K562 (cell line): ENCODE results near the gene SMURF1. TPM values are rescaled to one million over a fixed set of nuclear protein-coding genes. Genes with fewer than 3 reads are reported as not detected.

ENCODE experiments used
- ATAC-seq: fragments of 200-7000 bp; cut with Tn5 transposase; 3 replicates; pipeline ENCODE4 v1.9.1; 2020; ENCODE audit warnings: moderate library complexity
- BruUV-seq: library from RNA; stranded (reverse); fragments of 400-500 nt; replicated peaks from 2 replicates; lab custom pipeline; 2021; lab: Mats Ljungman, UMichigan
- CTCF ChIA-PET: fragments of 300-600 bp; formaldehyde crosslinking; extraction: SDS; loops from one replicate; lab custom pipeline; 2021; ENCODE audit warnings: low intra/inter-chr PET ratio; lab: Yijun Ruan, JAX
- POLR2A ChIA-PET: fragments of 300-600, 350-650 bp; sonication (Branson Sonifier 250); formaldehyde crosslinking; extraction: SDS; loops from one replicate; lab custom pipeline; 2021; ENCODE audit warnings: antibody characterized with exemption, inconsistent platforms; lab: Yijun Ruan, JAX
- DNase-seq, 4 experiments: peaks; one replicate each; pipeline versions ENCODE4 v3.0.0 to v3.0.0-alpha.2; 2011 to 2018; ENCODE audit warnings: low spot score in 3 of 4, mixed read lengths in 3 of 4; ENCODE audit errors: extremely low read depth in 1 of 4
- FAIRE-seq: peaks from 2 replicates; lab custom pipeline; 2011; peaks lifted over from hg19 to GRCh38; lab: Jason Lieb, UNC
- H2AFZ ChIP-seq: 2 replicates; pipeline ENCODE4 v1.6.0; 2011; ENCODE audit warnings: low read depth, low read length, control low read depth, inconsistent platforms
- H3K27ac ChIP-seq: fragments of 200-600 bp; 3 replicates; pipeline ENCODE4 v1.8.0; 2011; ENCODE audit warnings: low read depth, mild to moderate bottlenecking, control low read depth, inconsistent platforms, low read length, moderate library complexity, mixed read lengths; ENCODE audit errors: extremely low read depth
- H3K27me3 ChIP-seq, 2 experiments: fragments of 300-600 bp in 1 of 2; 2 replicates in 1 of 2; 3 replicates in 1 of 2; pipeline versions ENCODE4 v1.6.0 to v1.8.0; 2011; ENCODE audit warnings: inconsistent platforms in 2 of 2, low read length in 2 of 2, mild to moderate bottlenecking in 1 of 2, mixed read lengths in 1 of 2, moderate library complexity in 1 of 2; ENCODE audit not compliant: control insufficient read depth in 2 of 2, insufficient read depth in 2 of 2
- H3K36me3 ChIP-seq: fragments of 300-600 bp; 3 replicates; pipeline ENCODE4 v1.8.0; 2011; ENCODE audit warnings: mild to moderate bottlenecking, low read length, inconsistent platforms; ENCODE audit not compliant: control insufficient read depth, insufficient read depth
- H3K4me1 ChIP-seq, 2 experiments: fragments of 200-600 bp in 1 of 2; replicated peaks in 1 of 2; 2 replicates in 1 of 2; 3 replicates in 1 of 2; pipeline versions ENCODE4 v1.5.1 to v1.8.0; 2011; ENCODE audit warnings: inconsistent platforms in 2 of 2, low read length in 2 of 2, mild to moderate bottlenecking in 1 of 2, mixed read lengths in 1 of 2, moderate library complexity in 1 of 2; ENCODE audit not compliant: control insufficient read depth in 2 of 2, insufficient read depth in 2 of 2
- H3K4me2 ChIP-seq: 2 replicates; pipeline ENCODE4 v1.6.1; 2011; ENCODE audit warnings: low read length, control low read depth, inconsistent platforms, mixed read lengths; ENCODE audit not compliant: insufficient read depth
- H3K4me3 ChIP-seq: fragments of 200-600 bp; sonication (generic), shearing (Covaris generic); 2 replicates; pipeline ENCODE4 v1.5.1; 2016; ENCODE audit warnings: control low read depth, inconsistent platforms
- H3K79me2 ChIP-seq: fragments of 200-600 bp; 3 replicates; pipeline ENCODE4 v1.8.0; 2011; ENCODE audit warnings: low read length, inconsistent platforms; ENCODE audit not compliant: control insufficient read depth, insufficient read depth
- H3K9ac ChIP-seq, 2 experiments: 2 replicates each; pipeline versions ENCODE4 v1.6.0 to v1.6.1; 2011; ENCODE audit warnings: low read depth in 2 of 2, low read length in 2 of 2, control low read depth in 1 of 2, inconsistent platforms in 1 of 2, mild to moderate bottlenecking in 1 of 2, mixed read lengths in 1 of 2; ENCODE audit not compliant: insufficient read depth in 1 of 2
- H3K9me1 ChIP-seq: one replicate; pipeline ENCODE4 v1.6.0; 2011; ENCODE audit warnings: inconsistent platforms, mild to moderate bottlenecking, low read length, moderate library complexity; ENCODE audit not compliant: control insufficient read depth, insufficient read depth
- H3K9me3 ChIP-seq: replicated peaks from 2 replicates; pipeline ENCODE4 v1.5.1; 2011; ENCODE audit warnings: low read depth, low read length, inconsistent platforms; ENCODE audit not compliant: control insufficient read depth, insufficient read depth
- H4K20me1 ChIP-seq: replicated peaks from 2 replicates; pipeline ENCODE4 v1.6.1; 2011; ENCODE audit warnings: low read length, inconsistent platforms, mixed read lengths; ENCODE audit not compliant: control insufficient read depth, insufficient read depth
- HBP1 ChIP-seq: fragments of 450-650 bp; formaldehyde crosslinking; IDR thresholded peaks from 2 replicates; pipeline ENCODE4 v1.4.0; 2022; ENCODE audit warnings: missing genetic modification characterization
- NFYB ChIP-seq: IDR thresholded peaks from 2 replicates; pipeline ENCODE4 v1.6.1; 2011; ENCODE audit warnings: mild to moderate bottlenecking, moderate library complexity; ENCODE audit not compliant: insufficient read length; ENCODE audit errors: extremely low read depth
- PRMT5 ChIP-seq: sonication (generic); formaldehyde crosslinking; IDR thresholded peaks from 2 replicates; pipeline ENCODE4 v1.5.0; 2020; ENCODE audit warnings: missing genetic modification reagents
- SRF ChIP-seq, 2 experiments: fragments of 250-450, 450-650 bp in 1 of 2; sonication (Bioruptor Pico) in 1 of 2; sonication (generic) in 1 of 2; formaldehyde crosslinking; IDR thresholded peaks; 2 replicates each; pipeline versions ENCODE4 v1.5.0 to v1.5.1; 2020 to 2022; ENCODE audit warnings: mild to moderate bottlenecking in 1 of 2, missing genetic modification reagents in 1 of 2
- TAF15 ChIP-seq: fragments of 200-400 bp; formaldehyde crosslinking; IDR thresholded peaks from 2 replicates; pipeline ENCODE4 v1.6.1; 2017; ENCODE audit warnings: mild to moderate bottlenecking, low read depth, low read length, moderate library complexity
- TRIM25 ChIP-seq: fragments of 450-650 bp; IDR thresholded peaks from 2 replicates; pipeline ENCODE4 v1.7.0; 2016; ENCODE audit warnings: borderline replicate concordance
- TSHZ1 ChIP-seq: fragments of 250-450 bp; sonication (Bioruptor Pico); IDR thresholded peaks from 2 replicates; pipeline ENCODE4 v1.4.0; 2020; ENCODE audit warnings: mild to moderate bottlenecking, moderate library complexity
- ZNF263 ChIP-seq: sonication (generic); formaldehyde crosslinking; IDR thresholded peaks from 2 replicates; pipeline ENCODE4 v1.8.0; 2022; ENCODE audit warnings: mild to moderate bottlenecking, missing genetic modification reagents, borderline replicate concordance
- WGBS: fragments of 100-300 bp; shearing (Covaris generic); methylation state at CpG from one replicate; pipeline ENCODE4 v1.1.6; 2016; ENCODE audit warnings: low coverage, mixed read lengths; ENCODE audit not compliant: insufficient coverage; ENCODE audit errors: missing lambda C conversion rate; 5-methylcytosine and 5-hydroxymethylcytosine counted together
- in situ Hi-C: fragments of 300-500 bp; cut with MboI; formaldehyde crosslinking; loops from 4 replicates; pipeline ENCODE4 v1.15.0; 2018; ENCODE audit warnings: inconsistent platforms, mixed read lengths
- intact Hi-C: fragments of 100-400 bp; cut with micrococcal nuclease; formaldehyde crosslinking; loops from 2 replicates; pipeline ENCODE4 v1.14.2; 2022
- polyA plus RNA-seq, 8 experiments: library from polyadenylated mRNA; depleted of rRNA in 4 of 8; stranded (reverse) in 5 of 8; unstranded in 3 of 8; fragments of >200 nt; fragmentation: Nextera tagmentation in 2 of 8; fragmentation: Illumina TruSeq in 1 of 8; extraction: Ambion mirVana in 2 of 8; extraction: Trizol in 1 of 8; gene quantifications; 2 replicates each; pipeline versions ENCODE4 v1.2.1 to v1.2.3, GENCODE V29; 2011 to 2014; ENCODE audit warnings: inconsistent platforms in 1 of 8, missing spikeins in 1 of 8
- total RNA-seq, 7 experiments: library from RNA; depleted of rRNA in 6 of 7; stranded (reverse); fragments of >200 nt in 6 of 7; fragmentation: Illumina TruSeq in 2 of 7; extraction: Trizol in 2 of 7; gene quantifications; 2 replicates each; pipeline versions ENCODE4 v1.2.1 to v1.2.3, GENCODE V29; 2011 to 2021; ENCODE audit warnings: low replicate concordance in 1 of 7

SMURF1 gene
- total and polyA plus RNA-seq, 9 of the 15 experiments (the other 6 are each of a cell fraction or from before 2014, with no cell fraction given), result 1.0 to 20.1 (median 12.6) TPM

GRCh38 chr7:99118077-99118476 lies 25.8 kb downstream of the SMURF1 start (continued):
- no peak for TF ChIP-seq TSHZ1 (CRISPR knock-in tag)
- TF ChIP-seq PRMT5 (CRISPR knock-in tag), result no peak

- Histone ChIP-seq H3K4me2 (no peak overlapping the region), H2AFZ (no peak overlapping the region), H3K27ac (no peak overlapping the region), H3K79me2 (peaks cover 65% of the 10 kb centered on the region), H3K36me3 (0 out of 3 replicates have a peak, but pooled peaks cover 4% of the 10 kb centered on the region), H3K9me3 (no peaks in the 10 kb centered on the region; the same call in 1 of the 2 replicates), H3K4me1 (peaks cover 0 to 9% of the 10 kb centered on the region in 2 experiments; a peak in 1 of 5 replicates), H3K9me1 (no peaks in the 10 kb centered on the region), H3K9ac (no peak overlapping the region), H3K27me3 (no peaks in the 10 kb centered on the region), H3K4me3 (no peak overlapping the region), H4K20me1 (no peaks in the 10 kb centered on the region)
- intact Hi-C loops, result no loop called here
- in situ Hi-C loops, result no loop called here
- no peak for ATAC-seq
- no TSS peak for BruUV-seq
- ChIA-PET POLR2A (interaction anchor here (1.4 to 1.8 kb wide), 2 partner anchors 11 to 16 kb away, joined by 3 to 5 read pairs; no protein-coding TSS in a partner anchor), CTCF (no interaction called here)
- FAIRE-seq, result no peak
- WGBS, result 79% methylated on average over 1 of the region's 1 CpG
- no peak for DNase-seq
- TF ChIP-seq TAF15 (no peak), SRF (CRISPR knock-in tag; IDR thresholded peaks at IDR 0.05) (peak in 1 of 2 experiments; percentile 73; a peak in 1 of 4 replicates), ZNF263 (CRISPR knock-in tag) (no peak), HBP1 (no peak), TRIM25 (no peak), NFYB (no peak)
Measured at GRCh38 chr7:99116144-99116543, 27.8 kb downstream of the SMURF1 start.
